Stimulated activated CD8-positive, alpha-beta memory T cell treated with anti-CD3 and anti-CD28 coated beads, Interleukin-12 subunit alpha, Interleukin-12 subunit beta, amount 100 ng/mL, for 24 hours (primary cell): ENCODE data around the gene PIGU.
"Not testable (repeated sequence)": the region's sequence is repeated elsewhere in the genome, so short reads cannot be mapped to it uniquely, and the experiment has no call there.

Experiments
- DNase-seq: peaks from one replicate; pipeline ENCODE4 v3.0.0-alpha.2; 2020; ENCODE audit errors: extremely low read depth

The PIGU gene

GRCh38 chr20:34706912-34707784 lies 30.3 kb upstream of the PIGU start:
- no peak for DNase-seq

- DNase-seq, result no peak
Measured at GRCh38 chr20:34706302-34706875, 29.5 kb upstream of the PIGU start.

DNA sequence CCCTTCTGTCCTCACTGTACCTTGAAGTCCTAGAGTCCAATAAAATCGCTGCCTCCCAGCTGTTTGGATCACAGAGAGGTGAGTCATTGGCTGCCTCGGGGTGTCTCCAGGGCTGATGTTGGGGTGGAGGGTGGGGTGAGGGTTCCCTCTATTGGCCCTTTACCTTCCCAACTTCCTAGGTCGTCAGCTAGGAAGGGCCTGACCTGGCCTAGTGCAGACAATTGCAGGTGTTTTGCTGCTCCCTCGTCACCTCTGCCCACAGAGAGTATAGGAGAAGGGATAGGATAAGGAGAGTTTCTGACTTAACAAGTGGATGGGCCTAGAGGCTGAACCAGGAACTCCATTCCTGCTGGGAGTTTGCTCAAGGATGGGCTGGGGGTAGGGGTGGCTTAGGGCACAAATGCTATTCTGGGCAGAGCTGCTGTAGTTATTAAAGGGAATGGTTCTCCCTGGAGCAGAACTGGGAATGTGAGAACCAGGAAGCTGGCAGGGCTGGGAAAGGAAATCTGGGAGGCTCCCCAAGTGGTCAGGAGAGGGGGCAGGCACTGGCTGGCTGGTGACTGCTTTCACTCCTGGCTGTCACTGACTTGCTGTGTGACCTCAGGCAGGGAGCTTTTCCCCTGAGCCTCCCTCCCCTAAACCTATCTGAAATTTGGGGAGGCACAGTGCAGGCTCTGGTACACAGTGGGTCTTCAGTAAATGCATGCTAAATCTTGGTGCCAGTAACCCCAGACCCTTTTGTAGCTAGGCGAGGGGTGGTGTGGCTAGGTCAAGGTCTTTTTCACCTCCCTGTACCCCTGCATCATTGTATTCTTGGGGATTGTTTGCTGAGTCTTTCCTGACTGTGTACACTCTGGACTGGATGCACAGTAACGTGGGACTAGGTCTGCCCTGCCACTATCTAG lies 28.8 kb upstream of the PIGU start:
- no peak for DNase-seq

- DNase-seq, result no peak
Measured at GRCh38 chr20:34705008-34705396, 28.1 kb upstream of the PIGU start.

- DNase-seq, result peak; percentile 65
Measured at GRCh38 chr20:34704177-34705007, 27.5 kb upstream of the PIGU start, which contains the start of gene TP53INP2. TP53INP2 (plus strand) TSS chr20:34704344; CDS start chr20:34708740, 4,396 bp downstream.

- DNase-seq, result no peak
Measured at GRCh38 chr20:34703424-34704176, 26.7 kb upstream of the PIGU start.

DNA sequence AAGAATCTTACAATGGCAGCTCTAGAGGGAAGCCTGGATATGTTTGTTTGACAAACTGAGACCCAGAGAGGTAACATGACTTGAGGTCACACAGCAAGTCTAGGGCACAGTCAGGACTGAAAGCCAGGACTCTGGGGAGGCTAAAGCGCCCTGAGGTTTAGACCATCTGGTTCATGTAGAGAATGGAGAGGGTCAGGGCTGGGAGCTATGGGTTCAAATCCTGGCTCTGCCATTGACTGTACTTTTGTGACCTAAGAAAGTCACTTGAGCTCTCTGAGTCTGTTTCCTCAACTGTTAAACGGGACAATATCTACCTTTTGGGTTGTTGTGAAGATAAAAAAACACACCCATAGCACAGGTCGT lies 26.1 kb upstream of the PIGU start:
- no peak for DNase-seq

GRCh38 chr20:34701405-34702085 lies 24.7 kb upstream of the PIGU start:
- DNase-seq, result no peak

DNA sequence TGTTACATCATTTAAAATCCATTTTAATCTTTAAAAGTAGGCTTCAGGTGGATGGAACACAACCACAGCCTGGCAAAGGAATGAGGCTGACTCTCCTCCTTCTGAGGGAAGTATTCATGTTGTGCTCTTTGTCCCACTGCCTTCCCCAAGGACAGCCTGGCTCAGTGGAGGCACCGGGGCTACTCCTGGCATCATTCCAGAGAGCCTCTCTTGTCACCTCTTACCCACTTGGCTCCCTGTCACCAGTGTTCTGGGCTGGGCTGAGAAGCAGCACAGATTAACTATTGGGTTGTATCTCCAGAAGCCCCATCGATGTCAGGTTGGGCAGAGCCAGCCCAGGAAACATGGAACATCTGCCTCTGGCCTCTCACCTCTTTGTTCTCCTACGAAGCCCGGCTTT lies 16.5 kb upstream of the PIGU start:
- DNase-seq, result no peak

GRCh38 chr20:34691838-34692237 lies 14.9 kb upstream of the PIGU start:
- no peak for DNase-seq

- DNase-seq, result no peak
Measured at GRCh38 chr20:34689486-34689885, 12.6 kb upstream of the PIGU start.

DNA sequence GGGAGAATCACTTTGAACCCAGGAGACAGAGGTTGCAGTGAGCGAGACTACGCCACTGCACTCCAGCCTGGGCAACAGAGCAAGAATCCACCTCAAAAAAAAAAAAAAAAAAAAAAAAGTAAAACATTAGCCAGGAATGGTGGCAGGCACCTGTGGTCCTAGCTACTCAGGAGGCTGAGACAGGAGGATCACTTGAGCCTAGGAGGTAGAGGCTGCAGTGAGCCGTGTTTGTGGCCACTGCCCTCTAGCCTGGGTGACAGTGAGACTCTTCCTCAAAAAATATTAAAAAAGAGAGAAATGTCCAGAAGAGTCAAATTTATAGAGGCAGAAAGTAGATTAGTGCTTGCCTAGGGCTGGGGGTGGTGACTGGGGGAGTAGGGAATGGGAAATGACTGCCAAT lies 6.8 kb upstream of the PIGU start:
- no peak for DNase-seq

DNA sequence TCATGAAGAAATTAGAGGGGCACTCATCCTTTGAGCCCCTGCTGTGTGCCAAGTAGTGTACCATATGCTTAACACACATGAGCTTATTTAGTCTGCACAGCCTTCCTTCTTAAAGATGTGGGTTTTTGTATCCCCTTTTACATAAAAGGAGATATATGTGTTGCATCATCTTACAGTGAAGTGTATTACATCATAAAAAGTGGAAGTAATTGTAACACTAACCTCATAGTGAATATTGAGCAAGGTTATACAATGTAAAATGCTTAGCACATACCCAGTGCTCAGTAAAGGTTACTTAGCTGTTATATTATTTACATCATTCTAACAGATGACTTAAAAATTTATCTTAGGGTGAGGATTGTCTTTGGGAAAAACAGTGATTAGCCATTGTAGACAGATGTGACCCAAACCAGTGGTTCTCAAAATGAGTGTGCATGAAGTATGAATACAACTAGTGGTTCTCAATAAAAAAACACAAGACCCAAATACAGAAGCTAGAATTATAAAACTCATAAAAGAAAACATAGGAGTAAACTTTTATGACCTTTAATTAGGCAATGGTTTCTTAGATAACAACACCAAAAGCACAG lies 3.8 kb upstream of the PIGU start:
- no peak for DNase-seq

DNA sequence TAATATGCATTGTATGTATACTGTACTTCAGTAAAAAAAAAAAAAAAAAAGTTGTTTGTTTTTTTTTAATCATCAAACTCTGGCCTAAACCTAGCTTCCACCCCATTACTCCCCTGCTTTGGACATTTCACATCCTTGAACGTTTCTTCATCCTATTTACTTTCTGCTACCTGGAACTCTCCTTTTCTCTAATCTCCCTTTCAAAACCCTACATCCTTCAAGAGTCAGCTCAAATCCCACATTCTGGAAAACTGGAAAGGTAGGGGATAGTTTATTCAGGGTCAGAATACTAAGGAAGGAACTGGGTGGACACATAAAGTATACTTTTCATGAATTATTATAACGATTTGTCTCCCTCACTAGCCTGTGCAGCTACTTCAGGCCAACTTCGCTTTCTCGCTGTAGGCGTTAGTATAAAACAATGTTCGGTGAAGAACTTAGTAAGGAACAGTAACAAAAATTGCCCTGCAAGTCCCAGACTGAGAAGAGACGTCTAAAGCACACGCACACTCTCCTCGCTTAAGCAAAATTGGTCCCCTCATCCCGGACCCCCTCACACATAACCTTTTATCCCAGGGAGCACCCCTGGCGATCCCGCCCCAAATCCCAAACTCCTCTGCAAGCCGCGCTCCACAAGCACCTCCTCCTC lies 775 bp downstream of the PIGU start:
- DNase-seq, result no peak

GRCh38 chr20:34675561-34675960 lies 1.3 kb downstream of the PIGU start:
- DNase-seq, result no peak

- no peak for DNase-seq
Measured at GRCh38 chr20:34673412-34673811, 3.5 kb downstream of the PIGU start.

- DNase-seq, result no peak
Measured at GRCh38 chr20:34669094-34669493, 7.8 kb downstream of the PIGU start.

- not testable (repeated sequence) for DNase-seq
Measured at GRCh38 chr20:34664751-34665150, 12.1 kb downstream of the PIGU start.

DNA sequence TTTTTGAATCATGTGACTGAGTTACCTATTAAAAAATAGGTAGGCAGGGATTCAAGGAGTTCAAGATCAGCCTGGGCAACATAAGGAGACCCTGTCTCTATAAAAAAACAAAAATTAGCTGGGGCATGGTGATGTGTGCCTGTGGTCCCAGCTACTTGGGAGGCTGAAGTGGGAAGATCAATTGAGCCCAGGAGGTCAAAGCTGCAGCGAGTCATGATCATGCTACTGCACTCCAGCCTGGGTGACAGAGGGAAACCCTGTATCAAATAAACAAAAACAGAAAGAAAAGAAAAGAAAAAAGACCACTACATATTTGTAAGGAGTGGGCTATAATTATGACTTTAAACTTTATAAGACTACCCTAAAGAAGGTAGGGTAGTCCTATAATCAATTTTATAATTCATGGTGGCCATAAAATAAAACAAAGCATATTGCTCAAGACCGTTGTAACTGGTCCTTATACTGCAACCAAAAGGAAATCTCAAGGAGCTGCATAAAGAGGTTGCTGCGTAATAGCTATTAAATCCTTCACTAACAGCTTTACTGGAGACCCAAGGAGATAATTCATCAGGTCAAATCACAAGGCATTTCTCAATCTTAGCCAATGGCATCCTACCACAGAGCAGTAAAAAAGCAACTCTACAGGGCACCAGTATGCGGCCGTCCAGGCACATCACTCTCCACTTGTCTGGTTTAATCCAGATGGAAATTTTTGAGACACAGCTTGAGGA lies 13.5 kb downstream of the PIGU start:
- no peak for DNase-seq
